Cortex of kidney (tissue), 1 donor: ENCODE data around the gene ANKRD34A.

ENCODE experiments used
- DNase-seq: peaks from one replicate; lab custom pipeline; 2025; lab: John Stamatoyannopoulos, UW

The ANKRD34A gene

GRCh38 chr1:145967288-145967687, 2.9 kb upstream of the ANKRD34A start:
- DNase-seq = no peak

- no peak for DNase-seq
Observed at GRCh38 chr1:145965119-145965744, 857 bp upstream of the ANKRD34A start.

GRCh38 chr1:145963265-145964019, 933 bp downstream of the ANKRD34A start:
- DNase-seq = no peak

GRCh38 chr1:145962157-145963102, 1.9 kb downstream of the ANKRD34A start:
- DNase-seq = no peak

GRCh38 chr1:145961425-145962156, 2.8 kb downstream of the ANKRD34A start:
- DNase-seq = no peak

GRCh38 chr1:145961109-145961424, 3.3 kb downstream of the ANKRD34A start:
- no peak for DNase-seq

- DNase-seq = no peak
Observed at GRCh38 chr1:145960468-145961108, 3.8 kb downstream of the ANKRD34A start.

GRCh38 chr1:145959957-145960467, 4.4 kb downstream of the ANKRD34A start:
- DNase-seq = no peak

GRCh38 chr1:145959333-145959732, 5.0 kb downstream of the ANKRD34A start:
- no peak for DNase-seq

GRCh38 chr1:145958734-145959133, 5.6 kb downstream of the ANKRD34A start:
- DNase-seq = no peak

GRCh38 chr1:145957443-145958319, 6.7 kb downstream of the ANKRD34A start, which contains the start of gene LIX1L:
Gene LIX1L, minus strand, starts transcription at chr1:145958017. Its CDS starts 90 bp downstream, at chr1:145957927.
- DNase-seq = no peak

- DNase-seq = no peak
Observed at GRCh38 chr1:145956781-145957442, 7.5 kb downstream of the ANKRD34A start.

GRCh38 chr1:145956361-145956760, 8.0 kb downstream of the ANKRD34A start:
- DNase-seq = no peak

- no peak for DNase-seq
Observed at GRCh38 chr1:145955436-145955835, 8.9 kb downstream of the ANKRD34A start.

- no peak for DNase-seq
Observed at GRCh38 chr1:145953861-145954260, 10.5 kb downstream of the ANKRD34A start.

GRCh38 chr1:145952903-145953302, 11.5 kb downstream of the ANKRD34A start:
- no peak for DNase-seq

- DNase-seq = no peak
Observed at GRCh38 chr1:145951526-145951925, 12.8 kb downstream of the ANKRD34A start.

- no peak for DNase-seq
Observed at GRCh38 chr1:145949219-145949618, 15.2 kb downstream of the ANKRD34A start.

GRCh38 chr1:145947551-145947950, 16.8 kb downstream of the ANKRD34A start:
- DNase-seq = no peak
